ENCODE data around the gene CPB2. TPM values are rescaled to one million over a fixed set of nuclear protein-coding genes. Genes with fewer than 3 reads are reported as not detected.

CPB2 gene
- not detected in 2 replicates for total RNA-seq (2014; rRNA removed; shearing (Covaris generic))

- DNase-seq (ENCODE audit: low read depth), result no peak
Observed at GRCh38 chr13:46104868-46105267, at the start of gene CPB2. TSS of gene CPB2 (minus strand) at chr13:46105033. CDS start at chr13:46105009, 24 bp downstream.

GRCh38 chr13:46154136-46154801 lies 49.4 kb upstream of the CPB2 start:
- DNase-seq (ENCODE audit: low read depth), result no peak

- DNase-seq (ENCODE audit: low read depth), result no peak
Observed at GRCh38 chr13:46152627-46153328, 47.9 kb upstream of the CPB2 start.

GRCh38 chr13:46150134-46150693 lies 45.4 kb upstream of the CPB2 start:
- DNase-seq (ENCODE audit: low read depth), result no peak

- peak; percentile 70 for DNase-seq (ENCODE audit: low read depth)
Observed at GRCh38 chr13:46149272-46150133, 44.7 kb upstream of the CPB2 start.

GRCh38 chr13:46146898-46147297 lies 42.1 kb upstream of the CPB2 start:
- no peak for DNase-seq (ENCODE audit: low read depth)

- DNase-seq (ENCODE audit: low read depth), result no peak
Observed at GRCh38 chr13:46145950-46146349, 41.1 kb upstream of the CPB2 start.

GRCh38 chr13:46145135-46145534 lies 40.3 kb upstream of the CPB2 start:
- DNase-seq (ENCODE audit: low read depth), result no peak

- no peak for DNase-seq (ENCODE audit: low read depth)
Observed at GRCh38 chr13:46143184-46143701, 38.4 kb upstream of the CPB2 start.

GRCh38 chr13:46142776-46143175 lies 37.9 kb upstream of the CPB2 start:
- DNase-seq (ENCODE audit: low read depth), result no peak

- no peak for DNase-seq (ENCODE audit: low read depth)
Observed at GRCh38 chr13:46140044-46140443, 35.2 kb upstream of the CPB2 start.

- no peak for DNase-seq (ENCODE audit: low read depth)
Observed at GRCh38 chr13:46137627-46138317, 32.9 kb upstream of the CPB2 start.

GRCh38 chr13:46136688-46137087 lies 31.9 kb upstream of the CPB2 start:
- no peak for DNase-seq (ENCODE audit: low read depth)

GRCh38 chr13:46134961-46135522 lies 30.2 kb upstream of the CPB2 start:
- DNase-seq (ENCODE audit: low read depth), result peak; percentile 61

- no peak for DNase-seq (ENCODE audit: low read depth)
Observed at GRCh38 chr13:46134494-46134893, 29.7 kb upstream of the CPB2 start.

- DNase-seq (ENCODE audit: low read depth), result no peak
Observed at GRCh38 chr13:46132109-46132508, 27.3 kb upstream of the CPB2 start.

- DNase-seq (ENCODE audit: low read depth), result no peak
Observed at GRCh38 chr13:46131705-46132104, 26.9 kb upstream of the CPB2 start.

GRCh38 chr13:46129955-46130618 lies 25.3 kb upstream of the CPB2 start:
- no peak for DNase-seq (ENCODE audit: low read depth)

- DNase-seq (ENCODE audit: low read depth), result no peak
Observed at GRCh38 chr13:46129124-46129523, 24.3 kb upstream of the CPB2 start.

GRCh38 chr13:46127358-46128023 lies 22.7 kb upstream of the CPB2 start:
- DNase-seq (ENCODE audit: low read depth), result no peak
